GM12891 (cell line): Measurements from ENCODE around the gene ENTPD8.

Experiments
- PAX5 ChIP-seq: IDR thresholded peaks from 2 replicates; pipeline ENCODE4 v1.6.1; 2011; ENCODE audit warnings: low read length, moderate library complexity, mild to moderate bottlenecking; ENCODE audit not compliant: insufficient read depth, severe bottlenecking
- POLR2A ChIP-seq: IDR thresholded peaks from 2 replicates; pipeline ENCODE4 v1.6.1; 2011; ENCODE audit warnings: low read depth, low read length, control low read depth
- POLR2AphosphoS5 ChIP-seq: IDR thresholded peaks from 2 replicates; pipeline ENCODE4 v1.6.1; 2011; ENCODE audit warnings: low read depth, low read length, control low read depth
- TAF1 ChIP-seq: IDR thresholded peaks from 2 replicates; pipeline ENCODE4 v1.6.1; 2011; ENCODE audit warnings: low read depth, low read length, control low read depth

GRCh38 chr9:137476856-137477255 is 35.7 kb upstream of the ENTPD8 start:
- TF ChIP-seq POLR2A (no peak), PAX5 (no peak), POLR2AphosphoS5 (no peak), TAF1 (no peak)
